Measurements from ENCODE around the gene PCBP3. TPM values are rescaled to one million over a fixed set of nuclear protein-coding genes. Genes with fewer than 3 reads are reported as not detected.

Gene PCBP3
- total and polyA plus RNA-seq, 2 of the 8 experiments (the other 6 are each of a cell fraction or from before 2014, with no cell fraction given) = 3.5 to 6.3 TPM

- no peak for TF ChIP-seq CHD7 (IDR thresholded peaks at IDR 0.05; ENCODE audit: insufficient replicate concordance, low read length)
- no peak for TF ChIP-seq CTCF (IDR thresholded peaks at IDR 0.05; ENCODE audit: control extremely low read depth in 1 of 3, insufficient read depth in 1 of 3, low read depth in 1 of 3, low read length in 3 of 3)
- no peak for TF ChIP-seq KDM1A (IDR thresholded peaks at IDR 0.05; ENCODE audit: borderline replicate concordance, low read length)
- TF ChIP-seq CBX5 (IDR thresholded peaks at IDR 0.05; ENCODE audit: low read depth, low read length) = no peak
- TF ChIP-seq HDAC2 (IDR thresholded peaks at IDR 0.05; ENCODE audit: borderline replicate concordance in 1 of 2, low read depth in 2 of 2, low read length in 2 of 2) = no peak
- TF ChIP-seq CHD2 (IDR thresholded peaks at IDR 0.05; ENCODE audit: low read length) = no peak
- no peak for TF ChIP-seq ZNF274 (IDR thresholded peaks at IDR 0.05; ENCODE audit: borderline replicate concordance, extremely low read depth, low read length)
- TF ChIP-seq ASH2L (IDR thresholded peaks at IDR 0.05; ENCODE audit: low read length) = no peak
These were observed 44.4 kb upstream of the PCBP3 start (continued) for GRCh38 chr21:45599146-45599581.
